ENCODE data around the gene RBP3.

- TF ChIP-seq, protein P1, sequence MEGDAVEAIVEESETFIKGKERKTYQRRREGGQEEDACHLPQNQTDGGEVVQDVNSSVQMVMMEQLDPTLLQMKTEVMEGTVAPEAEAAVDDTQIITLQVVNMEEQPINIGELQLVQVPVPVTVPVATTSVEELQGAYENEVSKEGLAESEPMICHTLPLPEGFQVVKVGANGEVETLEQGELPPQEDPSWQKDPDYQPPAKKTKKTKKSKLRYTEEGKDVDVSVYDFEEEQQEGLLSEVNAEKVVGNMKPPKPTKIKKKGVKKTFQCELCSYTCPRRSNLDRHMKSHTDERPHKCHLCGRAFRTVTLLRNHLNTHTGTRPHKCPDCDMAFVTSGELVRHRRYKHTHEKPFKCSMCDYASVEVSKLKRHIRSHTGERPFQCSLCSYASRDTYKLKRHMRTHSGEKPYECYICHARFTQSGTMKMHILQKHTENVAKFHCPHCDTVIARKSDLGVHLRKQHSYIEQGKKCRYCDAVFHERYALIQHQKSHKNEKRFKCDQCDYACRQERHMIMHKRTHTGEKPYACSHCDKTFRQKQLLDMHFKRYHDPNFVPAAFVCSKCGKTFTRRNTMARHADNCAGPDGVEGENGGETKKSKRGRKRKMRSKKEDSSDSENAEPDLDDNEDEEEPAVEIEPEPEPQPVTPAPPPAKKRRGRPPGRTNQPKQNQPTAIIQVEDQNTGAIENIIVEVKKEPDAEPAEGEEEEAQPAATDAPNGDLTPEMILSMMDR (optimal IDR thresholded peaks at IDR 0.05 in 1 of 3, IDR thresholded peaks at IDR 0.05 in 1 of 3, conservative IDR thresholded peaks at IDR 0.05 in 1 of 3; ENCODE audit: extremely low read depth in 1 of 3, insufficient read depth in 2 of 3, low read length in 3 of 3): no peak
- TF ChIP-seq EZH2 (IDR thresholded peaks at IDR 0.05; ENCODE audit: low read length): no peak
These were observed 26.5 kb upstream of the RBP3 start for GRCh38 chr10:47321521-47322195.

Data from keratinocyte (primary cell).